GM12878 (cell line): ENCODE results near the gene CYSLTR2. TPM values are rescaled to one million over a fixed set of nuclear protein-coding genes. Genes with fewer than 3 reads are reported as not detected.

Experiments used
- ATAC-seq: fragments of 200-7000 bp; cut with Tn5 transposase; 3 replicates; pipeline ENCODE4 v1.9.1; 2020; ENCODE audit warnings: mild to moderate bottlenecking, moderate library complexity
- BruUV-seq: library from RNA; stranded (reverse); fragments of 400-500 nt; replicated peaks from 2 replicates; lab custom pipeline; 2021; lab: Mats Ljungman, UMichigan
- CTCF ChIA-PET: fragments of 300-600 bp; sonication (Branson Sonifier 250); formaldehyde crosslinking; extraction: SDS; loops from one replicate; lab custom pipeline; 2021; ENCODE audit warnings: inconsistent platforms; lab: Yijun Ruan, JAX
- POLR2A ChIA-PET: fragments of 350-600 bp; formaldehyde crosslinking; extraction: SDS; loops from one replicate; lab custom pipeline; 2021; ENCODE audit warnings: inconsistent platforms; lab: Charles Lee
- RAD21 ChIA-PET: fragments of 300-600 bp; sonication (Branson Sonifier 250); formaldehyde crosslinking; loops from one replicate; lab custom pipeline; 2023; ENCODE audit warnings: antibody characterized with exemption; ENCODE audit not compliant: unreplicated experiment; lab: Charles Lee
- SMC1A ChIA-PET: fragments of 300-600 bp; sonication (Branson Sonifier 250); formaldehyde crosslinking; loops from one replicate; lab custom pipeline; 2023; ENCODE audit not compliant: unreplicated experiment, uncharacterized antibody; lab: Charles Lee
- DNase-seq: peaks from one replicate; pipeline ENCODE4 v3.0.0-alpha.2; 2011; ENCODE audit warnings: low read depth, low spot score
- FAIRE-seq: peaks from 3 replicates; lab custom pipeline; 2011; peaks lifted over from hg19 to GRCh38; lab: Jason Lieb, UNC
- H2AFZ ChIP-seq: 2 replicates; pipeline ENCODE4 v1.6.0; 2011; ENCODE audit warnings: low read depth, low read length, control low read depth; ENCODE audit not compliant: control insufficient read depth
- H3K27ac ChIP-seq: 2 replicates; pipeline ENCODE4 v1.5.1; 2011; ENCODE audit warnings: control low read depth; ENCODE audit not compliant: control insufficient read depth, insufficient read depth
- H3K27me3 ChIP-seq, 2 experiments: replicated peaks in 1 of 2; 2 replicates each; pipeline versions ENCODE4 v1.6.0 to v1.6.1; 2011; ENCODE audit warnings: low read length in 1 of 2; ENCODE audit not compliant: control insufficient read depth in 2 of 2, insufficient read depth in 2 of 2
- H3K36me3 ChIP-seq, 2 experiments: 2 replicates each; pipeline ENCODE4 v1.5.1; 2011; ENCODE audit warnings: low read length in 1 of 2; ENCODE audit not compliant: control insufficient read depth in 2 of 2, insufficient read depth in 2 of 2
- H3K4me1 ChIP-seq: 2 replicates; pipeline ENCODE4 v1.6.1; 2011; ENCODE audit warnings: mild to moderate bottlenecking, low read length, moderate library complexity, mixed read lengths; ENCODE audit not compliant: control insufficient read depth, insufficient read depth
- H3K4me2 ChIP-seq: 2 replicates; pipeline ENCODE4 v1.6.0; 2011; ENCODE audit warnings: control low read depth; ENCODE audit not compliant: control insufficient read depth, insufficient read depth
- H3K4me3 ChIP-seq: fragments of 200-600 bp; sonication (generic); 2 replicates; pipeline ENCODE4 v1.5.1; 2016
- H3K79me2 ChIP-seq: 2 replicates; pipeline ENCODE4 v1.6.0; 2011; ENCODE audit warnings: low read length; ENCODE audit not compliant: control insufficient read depth, insufficient read depth
- H3K9ac ChIP-seq: 2 replicates; pipeline ENCODE4 v1.8.0; 2011; ENCODE audit warnings: low read length, control low read depth, mixed read lengths; ENCODE audit not compliant: control insufficient read depth, insufficient read depth
- H3K9me3 ChIP-seq: replicated peaks from 3 replicates; pipeline ENCODE4 v1.5.1; 2011; ENCODE audit warnings: mild to moderate bottlenecking, low read length; ENCODE audit not compliant: control insufficient read depth, insufficient read depth
- H4K20me1 ChIP-seq: 2 replicates; pipeline ENCODE4 v1.6.0; 2011; ENCODE audit not compliant: control insufficient read depth, insufficient read depth
- BMI1 ChIP-seq: fragments of 450-650 bp; IDR thresholded peaks from 2 replicates; pipeline ENCODE4 v1.6.1; 2016; ENCODE audit warnings: mild to moderate bottlenecking, moderate library complexity, borderline replicate concordance
- CHD4 ChIP-seq: fragments of 200-600 bp; sonication (generic); IDR thresholded peaks from 2 replicates; pipeline ENCODE4 v1.6.1; 2016; ENCODE audit warnings: mild to moderate bottlenecking
- E2F8 ChIP-seq: fragments of 450-650 bp; IDR thresholded peaks from 2 replicates; pipeline ENCODE4 v1.6.1; 2018; ENCODE audit warnings: mild to moderate bottlenecking, low read depth, moderate library complexity; ENCODE audit not compliant: partially characterized antibody
- GABPA ChIP-seq: IDR thresholded peaks from 2 replicates; pipeline ENCODE4 v1.6.1; 2014; ENCODE audit warnings: antibody characterized with exemption, low read depth, mild to moderate bottlenecking, inconsistent platforms
- IKZF1 ChIP-seq: fragments of 450-650 bp; conservative IDR thresholded peaks from 2 replicates; pipeline ENCODE4 v1.6.1; 2017; ENCODE audit warnings: antibody characterized with exemption, mild to moderate bottlenecking
- KLF5 ChIP-seq: fragments of 450-650 bp; IDR thresholded peaks from 2 replicates; pipeline ENCODE4 v1.6.1; 2014; ENCODE audit warnings: mild to moderate bottlenecking; ENCODE audit not compliant: partially characterized antibody
- MYB ChIP-seq: fragments of 150-350 bp; IDR thresholded peaks from 2 replicates; pipeline ENCODE4 v1.6.1; 2014; ENCODE audit warnings: mild to moderate bottlenecking, low read depth, low read length, borderline replicate concordance
- NFIC ChIP-seq: IDR thresholded peaks from 2 replicates; pipeline ENCODE4 v1.6.1; 2012; ENCODE audit warnings: low read depth, mild to moderate bottlenecking, inconsistent platforms, low read length, moderate library complexity
- NFYA ChIP-seq: IDR thresholded peaks from 2 replicates; pipeline ENCODE4 v1.6.1; 2011; ENCODE audit warnings: low read depth, mild to moderate bottlenecking, low read length, improper control_type of control experiment, borderline replicate concordance
- RAD21 ChIP-seq: IDR thresholded peaks from 2 replicates; pipeline ENCODE4 v1.6.1; 2011; ENCODE audit warnings: mild to moderate bottlenecking, low read depth, low read length, moderate library complexity; ENCODE audit not compliant: insufficient read depth
- SIX5 ChIP-seq: IDR thresholded peaks from 2 replicates; pipeline ENCODE4 v1.6.1; 2011; ENCODE audit warnings: mild to moderate bottlenecking, low read depth, low read length, moderate library complexity; ENCODE audit not compliant: severe bottlenecking
- SMAD5 ChIP-seq: IDR thresholded peaks from 2 replicates; pipeline ENCODE4 v1.6.1; 2016; ENCODE audit warnings: antibody characterized with exemption, low read depth
- YY1 ChIP-seq: IDR thresholded peaks from 2 replicates; pipeline ENCODE4 v1.6.1; 2011; ENCODE audit warnings: low read depth, mild to moderate bottlenecking, low read length
- ZBTB33 ChIP-seq: fragments of 450-650 bp; IDR thresholded peaks from 2 replicates; pipeline ENCODE4 v1.6.1; 2017; ENCODE audit warnings: mild to moderate bottlenecking
- WGBS: methylation state at CpG from one replicate; pipeline ENCODE4 v1.1.6; 2016; ENCODE audit warnings: low lambda C conversion rate; ENCODE audit not compliant: insufficient replicate concordance, insufficient coverage; ENCODE audit errors: missing lambda C conversion rate; 5-methylcytosine and 5-hydroxymethylcytosine counted together
- in situ Hi-C: fragments of 300-500 bp; cut with MboI; formaldehyde crosslinking; loops from 9 replicates; pipeline ENCODE4 v1.14.3; 2018; ENCODE audit warnings: mixed read lengths
- intact Hi-C: fragments of 100-400 bp; cut with micrococcal nuclease; formaldehyde crosslinking; loops from one replicate; pipeline ENCODE4 v1.14.2; 2022; ENCODE audit not compliant: unreplicated experiment
- polyA plus RNA-seq, 11 experiments: library from polyadenylated mRNA; depleted of rRNA in 4 of 11; unstranded in 6 of 11; stranded (reverse) in 5 of 11; fragments of >200 nt; fragmentation: Nextera tagmentation in 4 of 11; fragmentation: Illumina TruSeq in 1 of 11; extraction: Ambion mirVana in 4 of 11; extraction: Trizol in 1 of 11; gene quantifications; 1 replicate in 1 of 11; 2 replicates in 10 of 11; pipeline versions ENCODE4 v1.2.1 to v1.2.3, GENCODE V29; 2011 to 2016; ENCODE audit warnings: inconsistent platforms in 2 of 11, missing spikeins in 2 of 11, low read depth in 1 of 11
- total RNA-seq, 4 experiments: library from RNA; depleted of rRNA in 3 of 4; stranded (reverse); fragments of >200 nt in 3 of 4; fragmentation: Illumina TruSeq in 1 of 4; extraction: Trizol in 1 of 4; gene quantifications; 2 replicates each; pipeline versions ENCODE4 v1.2.1 to v1.2.3, GENCODE V29; 2013 to 2021
- TF ChIP-seq, protein P1 (sequence below): fragments of 450-650 bp; conservative IDR thresholded peaks from 2 replicates; pipeline ENCODE4 v1.6.1; 2017; ENCODE audit warnings: mild to moderate bottlenecking, moderate library complexity

Gene CYSLTR2
- total and polyA plus RNA-seq, 10 of the 15 experiments (the other 5 are each of a cell fraction or from before 2014, with no cell fraction given): 0.02 to 0.08 (median 0.03) TPM; not detected in 5

DNA sequence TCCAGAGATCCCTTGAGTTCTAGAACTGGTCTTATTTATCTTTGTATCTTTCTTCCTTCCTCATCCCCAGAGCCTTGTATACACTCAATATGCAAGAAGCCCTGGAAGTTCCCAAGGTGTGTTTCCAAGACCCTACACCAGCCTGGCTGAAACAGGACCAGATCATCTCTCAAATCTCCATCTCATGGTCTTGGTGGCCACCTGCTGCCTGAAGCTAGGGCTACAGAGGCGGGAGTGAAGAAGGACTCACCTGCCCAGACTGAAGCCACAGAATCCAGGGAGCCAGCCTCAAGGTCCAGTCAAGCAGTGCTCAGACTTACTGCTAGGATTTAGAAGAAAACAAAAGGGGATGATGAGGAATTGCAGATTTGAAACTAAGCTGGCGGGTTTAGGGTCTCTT lies 6.1 kb upstream of the CYSLTR2 start (continued):
- TF ChIP-seq RAD21 (peak; percentile 38; the same call in 1 of the 2 replicates), IKZF1 (no peak)
- TF ChIP-seq, protein P1, sequence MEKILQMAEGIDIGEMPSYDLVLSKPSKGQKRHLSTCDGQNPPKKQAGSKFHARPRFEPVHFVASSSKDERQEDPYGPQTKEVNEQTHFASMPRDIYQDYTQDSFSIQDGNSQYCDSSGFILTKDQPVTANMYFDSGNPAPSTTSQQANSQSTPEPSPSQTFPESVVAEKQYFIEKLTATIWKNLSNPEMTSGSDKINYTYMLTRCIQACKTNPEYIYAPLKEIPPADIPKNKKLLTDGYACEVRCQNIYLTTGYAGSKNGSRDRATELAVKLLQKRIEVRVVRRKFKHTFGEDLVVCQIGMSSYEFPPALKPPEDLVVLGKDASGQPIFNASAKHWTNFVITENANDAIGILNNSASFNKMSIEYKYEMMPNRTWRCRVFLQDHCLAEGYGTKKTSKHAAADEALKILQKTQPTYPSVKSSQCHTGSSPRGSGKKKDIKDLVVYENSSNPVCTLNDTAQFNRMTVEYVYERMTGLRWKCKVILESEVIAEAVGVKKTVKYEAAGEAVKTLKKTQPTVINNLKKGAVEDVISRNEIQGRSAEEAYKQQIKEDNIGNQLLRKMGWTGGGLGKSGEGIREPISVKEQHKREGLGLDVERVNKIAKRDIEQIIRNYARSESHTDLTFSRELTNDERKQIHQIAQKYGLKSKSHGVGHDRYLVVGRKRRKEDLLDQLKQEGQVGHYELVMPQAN: no peak

GRCh38 chr13:48648446-48648845 lies 5.3 kb upstream of the CYSLTR2 start:
- Histone ChIP-seq H3K4me3 (no peak overlapping the region), H3K27me3 (peaks cover 2 to 3% of the 10 kb centered on the region in 2 experiments; a peak in 1 of 4 replicates), H3K36me3 (no peaks in the 10 kb centered on the region), H3K27ac (no peak overlapping the region), H3K4me1 (peaks cover 1% of the 10 kb centered on the region; the same call in 1 of the 2 replicates), H3K79me2 (no peaks in the 10 kb centered on the region), H3K4me2 (no peak overlapping the region), H2AFZ (no peak overlapping the region), H3K9me3 (no peaks in the 10 kb centered on the region), H4K20me1 (no peaks in the 10 kb centered on the region), H3K9ac (no peak overlapping the region)
- RAD21 ChIA-PET: no interaction called here
- no peak for TF ChIP-seq SMAD5
- no peak for TF ChIP-seq MYB
- no peak for TF ChIP-seq ZBTB33
- TF ChIP-seq NFYA: no peak
- TF ChIP-seq CHD4: no peak
- no peak for TF ChIP-seq GABPA
- no peak for TF ChIP-seq YY1
- no peak for TF ChIP-seq KLF5
- TF ChIP-seq E2F8: no peak
- no peak for TF ChIP-seq SIX5
- no peak for TF ChIP-seq NFIC
- TF ChIP-seq BMI1: no peak
- POLR2A ChIA-PET: no interaction called here
- intact Hi-C loops (no loop called here), in situ Hi-C loops (no loop called here)
- SMC1A ChIA-PET: no interaction called here
- DNase-seq (no peak), ATAC-seq (no peak), FAIRE-seq (no peak)
- WGBS: 8% methylated on average over 2 of the region's 2 CpGs
- CTCF ChIA-PET: interaction anchor here (1.2 to 1.3 kb wide), 2 partner anchors 12 to 315 kb away, joined by 3 to 5 read pairs; no protein-coding TSS in a partner anchor
- BruUV-seq: no TSS peak
